Gastrocnemius medialis (tissue), 4 donors: ENCODE data around the gene PCDH9. TPM values are rescaled to one million over a fixed set of nuclear protein-coding genes. Genes with fewer than 3 reads are reported as not detected.

Source experiments
- ATAC-seq, 2 donors: fragments of 150-250 bp; one replicate each; pipeline ENCODE4 v1.9.1; 2016
- DNase-seq, 2 donors: peaks; one replicate each; pipeline ENCODE4 v3.0.0-alpha.2; 2019
- H3K27ac ChIP-seq, 4 donors: fragments of 200-600 bp; sonication (generic); 1 replicate in 1 of 4; 2 replicates in 3 of 4; pipeline ENCODE4 v1.5.1; 2016 to 2018; ENCODE audit warnings: mild to moderate bottlenecking in 2 of 4, moderate library complexity in 1 of 4
- H3K27me3 ChIP-seq, 3 donors: fragments of 200-600 bp; sonication (generic) in 2 of 3; 1 replicate in 1 of 3; 2 replicates in 2 of 3; pipeline versions ENCODE4 v1.5.1 to v1.6.0; 2016 to 2019; ENCODE audit warnings: mild to moderate bottlenecking in 1 of 3, moderate library complexity in 1 of 3
- H3K36me3 ChIP-seq, 2 donors: fragments of 200-600 bp; sonication (generic) in 1 of 2; one replicate each; pipeline ENCODE4 v1.5.1; 2017 to 2018
- H3K4me1 ChIP-seq, 2 donors: fragments of 200-600 bp; sonication (generic) in 1 of 2; one replicate each; pipeline ENCODE4 v1.5.1; 2016 to 2017; ENCODE audit warnings: mild to moderate bottlenecking in 2 of 2
- H3K4me3 ChIP-seq, 4 donors: fragments of 200-600 bp; sonication (generic) in 3 of 4; 1 replicate in 1 of 4; 2 replicates in 3 of 4; pipeline ENCODE4 v1.5.1; 2016 to 2019; ENCODE audit warnings: mild to moderate bottlenecking in 2 of 4
- H3K9me3 ChIP-seq, 3 donors: fragments of 200-600 bp; sonication (generic) in 2 of 3; 1 replicate in 1 of 3; 2 replicates in 2 of 3; pipeline ENCODE4 v1.5.1; 2016 to 2019
- CTCF ChIP-seq, 5 experiments: fragments of 450-650 bp in 3 of 5; fragments of 200-600 bp in 2 of 5; sonication (generic) in 2 of 5; IDR thresholded peaks in 4 of 5; conservative IDR thresholded peaks in 1 of 5; 1 replicate in 4 of 5; 2 replicates in 1 of 5; pipeline ENCODE4 v1.5.1; 2016 to 2019; ENCODE audit warnings: antibody characterized with exemption in 5 of 5, mild to moderate bottlenecking in 3 of 5, moderate library complexity in 3 of 5
- POLR2A ChIP-seq, 2 donors: fragments of 450-650 bp; IDR thresholded peaks; one replicate each; pipeline ENCODE4 v1.6.1; 2017; ENCODE audit warnings: antibody characterized with exemption in 2 of 2, mild to moderate bottlenecking in 2 of 2, moderate library complexity in 2 of 2
- in situ Hi-C, 4 donors: fragments of 200-750 bp; cut with MboI; loops; one replicate each; pipeline versions ENCODE4 v1.15.0 to v1.8.0; 2017; ENCODE audit warnings: low sequenced_read_pairs in 4 of 4
- intact Hi-C: fragments of 100-400 bp; cut with DNase I; formaldehyde crosslinking; loops from one replicate; pipeline ENCODE4 v1.15.1; 2023; ENCODE audit warnings: low total_unique reads
- total RNA-seq, 4 donors: library from RNA; depleted of rRNA; stranded (reverse); fragments of >200 nt; gene quantifications; one replicate each; pipeline versions ENCODE4 v1.1.0 to v1.2.3, GENCODE V29; 2016

Gene PCDH9
- total RNA-seq, 4 donors from 2014 or later, result 1.4 to 2.1 (median 1.9) TPM

GRCh38 chr13:67145950-67146349 is 84.2 kb downstream of the PCDH9 start:
- H3K9me3 ChIP-seq, result no peaks in the 10 kb centered on the region
- no peak for DNase-seq
- intact Hi-C loops, result no loop called here
- in situ Hi-C loops, result no loop called here
- ATAC-seq, result no peak
- TF ChIP-seq POLR2A (IDR thresholded peaks at IDR 0.05) (no peak), CTCF (IDR thresholded peaks at IDR 0.05 in 4 of 5, conservative IDR thresholded peaks at IDR 0.05 in 1 of 5) (no peak)
- no peaks in the 10 kb centered on the region for H3K27me3 ChIP-seq
- H3K27ac ChIP-seq, result no peak overlapping the region
- no peaks in the 10 kb centered on the region for H3K36me3 ChIP-seq
- H3K4me3 ChIP-seq, result no peak overlapping the region
- peaks cover 21 to 26% of the 10 kb centered on the region in 2 donors for H3K4me1 ChIP-seq

DNA sequence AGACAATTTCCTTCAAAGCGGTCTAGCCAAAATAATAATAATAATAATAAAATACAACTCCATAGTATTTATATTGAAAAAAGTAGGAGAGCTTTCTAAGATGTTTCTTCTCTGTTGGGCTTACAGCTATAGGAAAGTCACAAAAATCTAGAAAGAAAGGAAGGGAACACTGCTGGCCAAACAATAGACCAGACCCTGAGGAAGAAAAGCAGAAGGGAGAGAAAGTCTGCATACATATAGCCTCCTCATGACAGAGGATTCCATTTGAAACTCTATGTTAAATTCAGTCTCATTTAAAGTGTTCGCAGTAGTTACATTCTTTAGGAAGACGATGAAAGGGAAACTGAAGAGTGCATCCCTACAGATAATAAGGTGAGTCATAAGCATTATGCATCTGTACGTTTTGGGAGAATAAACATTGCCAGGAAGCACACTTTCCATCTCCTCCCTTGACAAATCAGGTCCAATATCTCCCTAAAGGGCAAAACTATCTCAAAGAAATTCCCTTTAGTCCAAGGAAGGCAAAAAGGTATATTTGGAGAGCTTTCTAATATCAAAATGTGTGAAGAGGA is 86.5 kb downstream of the PCDH9 start:
- ATAC-seq (no peak), DNase-seq (no peak)
- Histone ChIP-seq H3K4me3 (no peak overlapping the region), H3K27me3 (no peaks in the 10 kb centered on the region), H3K9me3 (no peaks in the 10 kb centered on the region), H3K36me3 (no peaks in the 10 kb centered on the region), H3K27ac (no peak overlapping the region), H3K4me1 (peaks cover 21 to 25% of the 10 kb centered on the region in 2 donors)
- TF ChIP-seq POLR2A (IDR thresholded peaks at IDR 0.05), result no peak
- TF ChIP-seq CTCF (IDR thresholded peaks at IDR 0.05 in 4 of 5, conservative IDR thresholded peaks at IDR 0.05 in 1 of 5), result no peak
- intact Hi-C loops, result no loop called here
- in situ Hi-C loops, result no loop called here

- no peaks in the 10 kb centered on the region for H3K4me1 ChIP-seq
- ATAC-seq (no peak), DNase-seq (no peak)
- no peaks in the 10 kb centered on the region for H3K36me3 ChIP-seq
- H3K27ac ChIP-seq, result no peak overlapping the region
- no peaks in the 10 kb centered on the region for H3K27me3 ChIP-seq
- H3K9me3 ChIP-seq, result no peaks in the 10 kb centered on the region
- TF ChIP-seq CTCF (IDR thresholded peaks at IDR 0.05 in 4 of 5, conservative IDR thresholded peaks at IDR 0.05 in 1 of 5) (no peak), POLR2A (IDR thresholded peaks at IDR 0.05) (no peak)
- in situ Hi-C loops (no loop called here), intact Hi-C loops (no loop called here)
- no peak overlapping the region for H3K4me3 ChIP-seq
These were observed 90.1 kb downstream of the PCDH9 start for GRCh38 chr13:67140006-67140405.

GRCh38 chr13:67139551-67139950 is 90.6 kb downstream of the PCDH9 start:
- Histone ChIP-seq H3K4me1 (peaks cover 0 to 4% of the 10 kb centered on the region in 2 donors), H3K27me3 (no peaks in the 10 kb centered on the region), H3K9me3 (no peaks in the 10 kb centered on the region), H3K4me3 (no peak overlapping the region), H3K27ac (no peak overlapping the region), H3K36me3 (no peaks in the 10 kb centered on the region)
- in situ Hi-C loops, result no loop called here
- ATAC-seq, result no peak
- intact Hi-C loops, result no loop called here
- TF ChIP-seq CTCF (IDR thresholded peaks at IDR 0.05 in 4 of 5, conservative IDR thresholded peaks at IDR 0.05 in 1 of 5) (no peak), POLR2A (IDR thresholded peaks at IDR 0.05) (no peak)
- no peak for DNase-seq

- no peaks in the 10 kb centered on the region for H3K27me3 ChIP-seq
- DNase-seq (no peak), ATAC-seq (no peak)
- TF ChIP-seq CTCF (IDR thresholded peaks at IDR 0.05 in 4 of 5, conservative IDR thresholded peaks at IDR 0.05 in 1 of 5) (no peak), POLR2A (IDR thresholded peaks at IDR 0.05) (no peak)
- in situ Hi-C loops, result no loop called here
- peaks cover 0 to 9% of the 10 kb centered on the region in 2 donors for H3K4me1 ChIP-seq
- no peak overlapping the region for H3K4me3 ChIP-seq
- intact Hi-C loops, result no loop called here
- H3K36me3 ChIP-seq, result no peaks in the 10 kb centered on the region
- H3K9me3 ChIP-seq, result no peaks in the 10 kb centered on the region
- no peak overlapping the region for H3K27ac ChIP-seq
These were observed 91.2 kb downstream of the PCDH9 start for GRCh38 chr13:67138970-67139369.
